IPS DF 19.7 (cell line): ENCODE measurements around the gene CLIP1.
"Not testable (repeated sequence)": the region's sequence is repeated elsewhere in the genome, so short reads cannot be mapped to it uniquely, and the experiment has no call there.

ENCODE experiments used
- DNase-seq: peaks from one replicate; pipeline ENCODE4 v3.0.0-alpha.2; 2013; ENCODE audit warnings: low read depth, low spot score

The CLIP1 gene

DNA sequence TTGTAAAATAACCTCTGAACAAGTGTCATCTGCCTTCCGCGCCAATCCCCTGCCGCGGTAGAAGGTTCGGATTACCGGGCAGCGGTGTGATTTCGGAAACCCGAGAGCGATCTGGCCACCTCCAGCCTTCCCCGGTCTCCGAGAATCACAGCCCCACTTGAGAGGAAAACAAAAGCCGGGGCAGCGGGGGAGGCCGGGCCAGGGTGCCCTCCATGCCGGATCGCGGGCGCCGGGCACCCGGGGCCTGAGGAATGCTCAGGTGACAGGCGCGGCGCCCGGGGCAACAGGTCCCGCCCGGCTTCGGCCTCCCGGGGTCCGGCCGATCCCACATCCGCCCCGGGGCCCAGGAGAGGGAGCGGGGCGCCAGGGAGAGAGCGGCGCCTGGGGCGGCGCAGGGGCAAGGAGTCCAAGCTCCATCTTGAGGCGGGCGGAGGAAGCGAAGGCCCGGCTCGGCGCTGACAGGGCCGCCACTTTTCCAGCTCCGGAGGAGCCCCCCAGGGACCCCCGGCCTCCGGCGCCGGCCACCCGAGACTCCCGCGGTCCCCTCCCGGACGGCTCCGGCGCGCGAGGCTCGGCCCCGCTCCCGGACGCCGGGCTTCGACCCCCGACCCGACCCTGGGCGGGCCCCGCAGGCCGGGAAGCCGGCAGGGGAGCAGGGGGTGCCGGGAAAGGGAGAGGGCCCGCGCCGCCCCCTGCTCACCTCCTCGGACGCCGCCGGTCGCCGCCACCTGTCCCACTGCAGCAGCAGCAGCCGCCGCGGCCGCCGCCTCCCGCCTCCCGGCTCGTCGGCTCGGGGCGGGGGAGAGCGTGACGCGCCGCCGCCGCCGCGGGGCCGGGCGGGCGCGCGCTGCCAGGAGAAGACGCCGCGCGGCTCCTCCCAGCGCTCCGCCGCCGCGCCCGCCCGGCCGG lies at the start of gene CLIP1:
TSS of gene CLIP1 (minus strand) at position 849 of the 909 bp plus-strand sequence. CDS start 42,217 bp downstream, outside the sequence.
- no peak for DNase-seq

DNA sequence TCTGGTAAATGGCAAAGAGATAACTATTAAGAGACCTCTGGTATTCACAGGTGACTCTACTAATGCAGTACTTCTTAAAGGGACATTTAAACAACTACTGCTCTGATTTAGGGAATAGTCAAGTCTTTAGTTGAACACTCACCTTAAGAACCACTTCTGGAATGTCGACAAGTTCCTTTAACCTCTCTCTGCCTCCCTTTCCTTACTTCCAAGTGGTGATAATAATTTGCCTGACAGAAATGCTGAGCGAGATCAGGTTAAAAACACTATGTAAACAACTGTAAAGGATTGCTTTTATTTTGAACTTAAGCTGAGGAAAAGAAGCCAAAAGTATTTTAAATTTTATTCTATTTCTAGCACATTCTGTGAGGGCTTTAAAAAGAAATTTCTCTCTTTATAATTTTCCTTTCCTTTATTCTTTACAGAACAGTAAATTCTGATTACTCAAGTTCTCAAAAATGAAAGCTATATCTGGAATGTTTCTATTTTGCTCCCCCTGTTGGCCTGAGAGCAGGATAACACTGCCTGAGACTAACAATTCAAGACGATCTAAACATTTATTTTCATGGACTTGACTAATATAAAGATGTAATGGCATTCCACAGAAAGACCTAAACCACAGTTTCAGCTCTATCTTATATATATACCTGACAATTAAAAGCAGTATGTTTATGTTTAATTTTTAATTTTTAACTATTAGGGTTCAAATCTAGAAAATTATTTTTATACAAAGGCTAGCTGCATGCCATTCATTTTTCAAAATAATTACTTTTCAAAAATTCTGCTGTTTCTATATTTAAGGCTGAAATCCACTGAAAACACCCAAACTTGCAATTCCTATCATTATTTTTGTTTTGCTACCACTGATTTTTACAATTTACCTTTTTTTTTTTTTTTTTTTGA lies 49.1 kb upstream of the CLIP1 start:
- no peak for DNase-seq

DNA sequence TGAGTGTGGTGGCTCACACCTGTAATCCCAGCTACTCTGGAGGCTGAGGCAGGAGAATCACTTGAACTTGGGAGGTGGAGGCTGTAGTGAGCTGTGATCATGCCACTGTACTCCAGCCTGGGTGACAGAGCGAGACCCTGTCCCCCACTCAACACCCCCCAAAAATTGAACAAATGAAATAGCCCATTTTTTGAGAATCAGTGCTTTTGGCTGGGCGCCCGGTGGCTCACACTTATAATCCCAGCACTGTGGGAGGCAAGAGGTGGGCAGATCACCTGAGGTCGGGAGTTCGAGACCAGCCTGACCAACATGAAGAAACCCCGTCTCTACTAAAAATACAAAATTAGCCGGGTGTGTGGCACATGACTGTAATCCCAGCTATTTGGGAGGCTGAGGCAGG lies 48.1 kb upstream of the CLIP1 start:
- not testable (repeated sequence) for DNase-seq

DNA sequence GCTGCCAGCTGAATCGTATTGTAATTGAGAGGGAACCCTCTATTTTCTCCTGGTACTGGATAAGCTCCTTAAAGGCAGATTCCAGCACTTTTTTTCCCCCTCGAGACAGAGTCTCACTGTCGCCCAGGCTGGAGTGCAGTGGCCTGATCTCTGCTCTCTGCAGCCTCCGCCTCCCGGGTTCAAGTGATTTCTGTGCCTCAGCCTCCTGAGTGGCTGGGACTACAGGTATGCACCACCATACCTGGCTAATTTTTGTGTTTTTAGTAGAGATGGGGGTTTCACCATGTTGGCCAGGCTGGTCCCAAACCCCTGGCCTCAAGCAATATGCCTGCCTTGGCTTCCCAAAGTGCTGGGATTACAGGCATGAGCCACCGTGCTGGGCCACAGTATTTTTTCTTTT lies 47.4 kb upstream of the CLIP1 start:
- not testable (repeated sequence) for DNase-seq

DNA sequence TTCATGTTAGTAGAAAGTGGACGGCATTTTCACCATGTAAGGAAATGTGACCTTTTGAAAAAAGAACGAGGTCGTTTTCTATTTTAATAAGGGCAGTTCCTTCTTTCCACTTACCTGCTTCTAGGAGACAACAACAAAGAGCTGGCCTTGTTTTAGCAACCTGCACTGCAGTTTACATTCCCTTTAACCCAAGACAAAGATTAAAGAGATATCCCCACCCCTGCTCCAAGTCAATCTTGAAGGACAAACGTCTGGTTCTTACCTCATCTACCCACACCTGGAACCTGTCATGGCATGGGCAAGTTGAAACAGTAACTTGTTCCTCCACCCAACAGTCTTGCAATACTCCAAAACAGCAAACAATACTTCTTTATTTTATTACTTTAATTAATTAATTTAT lies 45.5 kb upstream of the CLIP1 start:
- DNase-seq = no peak

DNA sequence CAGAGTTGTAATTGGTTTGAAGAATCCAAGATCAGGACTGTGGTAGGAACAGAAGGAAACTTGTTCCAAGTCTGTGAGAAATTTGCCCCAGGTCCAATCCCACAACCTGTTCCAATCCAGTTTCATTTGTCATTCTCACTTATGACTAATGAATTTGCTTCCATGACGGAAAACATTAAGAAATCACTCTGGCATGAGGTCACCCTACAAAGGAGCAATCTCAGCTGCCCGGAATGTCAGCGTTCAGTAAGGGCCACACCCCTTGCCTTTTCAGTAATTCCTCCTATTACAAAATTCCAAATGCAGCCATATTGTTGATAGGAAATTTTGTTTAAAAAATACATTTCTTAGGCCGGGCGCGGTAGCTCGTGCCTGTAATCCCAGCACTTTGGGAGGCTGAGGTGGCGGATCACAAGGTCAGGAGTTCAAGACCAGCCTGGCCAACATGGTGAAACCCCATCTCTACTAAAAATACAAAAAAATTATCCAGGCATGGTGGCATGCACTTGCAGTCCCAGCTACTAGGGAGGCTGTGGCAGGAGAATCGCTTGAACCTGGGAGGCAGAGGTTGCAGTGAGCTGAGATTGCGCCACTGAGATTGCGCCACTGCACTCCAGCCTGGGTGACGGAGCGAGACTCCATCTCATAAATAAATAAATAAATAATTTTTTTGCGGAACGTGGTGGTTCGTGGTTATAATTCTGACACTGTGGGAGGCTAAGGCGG lies 42.0 kb upstream of the CLIP1 start:
- DNase-seq = not testable (repeated sequence)

DNA sequence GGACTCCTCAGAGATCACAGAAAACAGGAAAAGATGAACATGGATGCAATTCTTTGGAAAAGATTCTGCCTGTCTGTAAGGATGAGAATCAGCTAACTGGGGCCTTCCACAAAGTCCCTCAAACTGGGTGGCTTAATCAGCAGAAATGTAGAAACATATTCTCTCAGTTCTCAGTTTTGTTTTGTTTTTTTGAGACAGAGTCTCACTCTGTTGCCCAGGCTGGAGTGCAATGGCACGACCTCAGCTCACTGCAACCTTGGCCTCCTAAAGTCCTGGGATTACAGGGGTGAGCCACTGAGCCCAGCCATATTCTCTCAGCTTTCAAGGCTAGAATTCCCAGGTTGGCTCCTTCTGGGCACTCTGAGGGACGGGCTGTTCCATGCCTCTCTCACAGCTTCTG lies 38.2 kb upstream of the CLIP1 start:
- DNase-seq = no peak

DNA sequence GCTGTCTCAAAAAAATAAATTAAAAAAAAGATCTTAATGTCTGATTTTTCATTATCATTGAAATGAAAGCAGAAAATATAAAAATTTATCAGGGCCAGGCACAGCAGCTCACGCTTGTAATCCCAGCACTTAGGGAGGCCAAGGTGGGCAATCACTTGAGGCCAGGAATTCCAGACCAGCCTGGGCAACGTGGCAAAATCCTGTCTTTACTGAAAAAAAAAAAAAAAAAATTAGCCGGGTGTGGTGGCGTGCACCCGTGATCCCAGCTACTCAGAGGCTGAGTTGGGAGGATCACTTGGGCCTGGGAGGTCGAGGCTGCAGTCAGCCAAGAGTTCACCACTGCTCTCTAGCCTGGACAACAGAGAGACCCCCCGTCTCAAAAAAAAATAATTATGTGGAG lies 37.6 kb upstream of the CLIP1 start:
- DNase-seq = no peak

DNA sequence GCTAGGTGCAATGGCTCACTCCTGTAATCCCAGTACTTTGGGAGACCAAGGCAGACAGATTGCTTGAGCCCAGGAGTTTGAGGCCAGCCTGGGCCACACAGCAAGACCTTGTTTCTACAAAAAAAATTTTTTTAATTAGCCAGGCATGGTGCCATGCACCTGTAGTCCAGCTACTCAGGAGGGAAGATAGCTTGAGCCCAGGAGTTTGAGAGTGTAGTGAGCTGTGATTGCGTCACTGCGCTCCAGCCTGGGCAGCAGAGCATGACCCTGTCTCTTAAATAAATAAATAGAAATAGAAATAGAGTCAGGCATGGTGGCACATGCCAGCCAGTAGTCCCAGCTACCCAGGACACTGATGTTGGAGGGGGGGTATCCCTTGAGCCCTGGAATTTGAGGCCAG lies 36.7 kb upstream of the CLIP1 start:
- no peak for DNase-seq

DNA sequence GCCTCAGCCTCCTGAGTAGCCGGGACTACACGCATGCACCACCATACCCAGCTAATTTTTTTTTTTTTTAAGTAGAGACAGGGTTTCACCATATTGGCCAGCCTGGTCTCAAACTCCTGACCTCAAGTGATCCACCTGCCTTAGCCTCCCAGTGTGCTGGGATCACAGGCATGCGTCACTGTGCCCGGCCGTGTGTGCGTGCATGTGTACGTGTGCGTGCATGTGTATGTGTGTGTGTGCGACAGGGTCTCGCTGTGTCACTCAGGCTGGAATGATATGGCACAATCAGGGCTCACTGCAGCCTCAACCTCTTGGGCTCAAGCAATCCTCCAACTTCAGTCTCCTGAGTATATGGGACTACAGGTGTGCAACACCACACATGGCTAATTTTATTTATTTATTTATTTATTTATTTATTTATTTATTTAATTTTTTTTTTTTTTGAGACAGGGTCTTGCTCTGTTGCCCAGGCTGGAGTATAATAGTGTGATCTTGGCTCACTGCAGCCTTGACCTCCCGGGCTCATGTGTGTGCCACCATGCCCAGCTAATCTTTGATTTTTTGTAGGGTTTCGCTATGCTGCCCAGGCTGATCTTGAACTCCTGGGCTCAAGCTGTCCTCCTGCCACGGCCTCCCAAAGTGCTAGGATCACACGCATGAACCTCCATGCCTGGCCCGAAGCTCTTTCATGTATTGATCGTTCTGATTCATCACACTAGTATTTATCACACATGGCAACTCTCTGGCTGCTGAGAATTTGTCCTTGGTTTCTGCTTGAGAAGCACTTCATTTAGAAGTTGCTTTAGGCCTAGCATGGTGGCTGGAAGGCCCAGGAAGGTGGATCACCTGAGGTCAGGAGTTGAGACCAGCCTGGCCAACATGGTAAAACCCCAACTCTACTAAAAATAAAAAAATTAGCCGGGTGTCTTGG lies 35.9 kb upstream of the CLIP1 start:
- DNase-seq = no peak

DNA sequence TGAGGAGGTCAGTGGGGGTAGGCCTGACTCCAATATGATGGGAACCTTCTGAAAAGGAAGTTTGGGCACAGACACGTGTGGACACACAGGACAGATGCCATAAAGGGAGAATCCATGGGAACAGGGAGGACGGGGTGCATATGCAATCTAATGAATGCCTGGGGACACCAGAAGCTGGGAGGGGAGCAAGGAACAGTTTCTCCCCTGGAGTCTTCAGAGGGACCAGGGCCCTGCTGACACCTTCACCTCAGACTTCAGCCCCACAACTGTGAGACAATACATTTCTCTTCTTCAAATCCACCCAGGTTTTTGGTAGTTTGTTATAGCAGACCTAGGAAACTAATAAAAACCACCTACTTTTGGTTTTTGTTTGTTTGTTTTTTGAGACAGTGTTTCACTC lies 35.2 kb upstream of the CLIP1 start:
- DNase-seq = no peak

DNA sequence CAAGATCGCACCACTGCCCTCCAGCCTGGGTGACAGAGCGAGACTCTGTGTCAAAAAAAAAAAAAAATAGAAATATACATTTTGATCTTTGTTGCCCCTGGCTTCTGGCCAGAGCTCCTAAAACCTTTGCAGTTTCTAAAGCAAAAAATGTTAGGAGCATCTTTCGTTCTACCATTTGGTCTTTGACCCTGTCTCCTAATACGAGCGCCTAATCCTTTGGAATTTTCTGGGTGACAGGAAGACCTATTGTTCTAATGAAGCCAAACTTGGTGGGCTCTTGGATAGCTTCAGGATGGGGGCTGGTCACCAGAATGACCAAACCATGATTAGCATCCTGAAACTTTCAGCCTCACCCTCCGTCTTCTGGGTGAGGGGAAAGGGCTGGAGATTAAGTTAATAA lies 32.3 kb upstream of the CLIP1 start:
- DNase-seq = no peak

DNA sequence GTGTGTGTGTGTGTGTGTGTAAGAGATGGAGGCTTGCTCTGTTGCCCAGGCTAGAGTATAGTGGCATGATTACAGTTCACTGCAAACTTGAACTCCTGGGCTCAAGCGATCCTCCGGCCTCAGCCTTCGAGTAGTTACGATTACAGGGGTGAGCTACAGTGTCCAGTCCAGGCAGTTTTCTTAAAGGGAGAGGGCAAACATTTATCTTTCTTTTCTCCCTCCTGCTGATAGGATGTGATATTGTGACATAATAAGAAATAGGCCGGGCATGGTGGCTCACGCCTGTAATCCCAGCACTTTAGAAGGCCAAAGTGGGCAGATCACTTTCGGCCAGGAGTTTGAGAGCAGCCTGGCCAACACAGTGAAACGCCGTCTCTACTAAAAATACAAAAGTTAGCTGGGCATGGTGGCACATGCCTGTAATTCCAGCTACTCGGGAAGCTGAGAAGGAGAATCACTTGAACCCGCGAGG lies 31.8 kb upstream of the CLIP1 start:
- no peak for DNase-seq

DNA sequence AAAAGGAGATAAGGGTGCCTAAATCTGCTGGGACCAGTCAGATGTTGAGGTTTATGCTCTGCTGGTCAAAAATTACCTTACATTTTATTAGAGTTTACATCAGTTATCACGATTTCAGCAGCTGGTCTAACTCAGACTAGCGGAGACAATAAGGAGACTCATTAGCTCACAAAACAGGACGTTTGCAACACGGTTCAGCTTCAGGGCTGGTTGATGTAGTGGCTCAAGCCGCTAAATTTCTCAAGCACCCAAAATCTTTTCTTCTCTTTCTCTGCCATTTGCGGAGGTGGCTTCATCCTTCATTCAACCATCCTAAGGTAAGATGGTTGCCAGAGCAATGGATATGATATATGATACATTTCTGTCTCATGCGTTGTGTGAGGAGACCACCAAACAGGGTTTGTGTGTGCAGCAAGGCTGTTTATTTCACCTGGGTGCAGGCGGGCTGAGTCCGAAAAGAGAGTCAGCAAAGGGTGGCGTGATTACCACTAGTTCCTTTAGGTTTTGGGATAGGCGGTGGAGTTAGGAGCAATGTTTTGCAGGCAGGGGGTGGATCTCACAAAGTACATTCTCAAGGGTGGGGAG lies 30.3 kb upstream of the CLIP1 start:
- DNase-seq = no peak

DNA sequence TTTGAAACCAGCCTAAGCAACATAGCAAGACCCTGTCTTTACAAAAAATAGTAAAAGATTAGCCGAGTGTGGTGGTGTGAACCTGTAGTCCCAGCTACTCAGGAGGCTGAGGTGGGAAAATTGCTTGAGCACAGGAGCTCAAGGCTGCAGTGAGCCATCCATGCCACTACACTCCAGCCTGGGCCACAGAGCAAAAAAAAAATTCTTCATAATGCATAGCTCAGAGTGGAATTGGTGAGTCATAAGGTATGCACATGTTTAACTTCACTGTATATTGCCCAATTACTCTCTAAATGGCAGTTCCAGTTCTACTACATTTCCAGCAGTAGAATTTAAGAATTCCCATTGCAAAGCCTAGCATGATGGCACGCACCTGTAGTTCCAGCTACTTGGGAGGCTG lies 26.8 kb upstream of the CLIP1 start:
- DNase-seq = no peak

DNA sequence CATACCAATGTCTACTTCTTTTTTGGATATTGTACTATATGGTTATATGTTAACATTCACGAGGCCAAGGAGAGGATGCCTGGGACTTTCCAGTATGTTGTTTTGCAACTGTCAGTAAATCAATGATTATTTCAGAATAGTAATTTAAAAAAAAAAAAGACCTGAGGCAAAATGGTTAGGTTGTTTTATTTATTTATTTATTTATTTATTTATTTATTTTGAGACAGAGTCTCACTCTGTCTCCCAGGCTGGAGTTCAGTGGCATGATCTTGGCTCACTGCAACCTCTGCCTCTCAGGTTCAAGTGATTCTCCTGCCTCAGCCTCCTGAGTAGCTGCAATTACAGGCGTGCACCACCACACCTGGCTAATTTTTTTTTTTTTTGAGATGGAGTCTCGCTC lies 25.4 kb upstream of the CLIP1 start:
- not testable (repeated sequence) for DNase-seq

DNA sequence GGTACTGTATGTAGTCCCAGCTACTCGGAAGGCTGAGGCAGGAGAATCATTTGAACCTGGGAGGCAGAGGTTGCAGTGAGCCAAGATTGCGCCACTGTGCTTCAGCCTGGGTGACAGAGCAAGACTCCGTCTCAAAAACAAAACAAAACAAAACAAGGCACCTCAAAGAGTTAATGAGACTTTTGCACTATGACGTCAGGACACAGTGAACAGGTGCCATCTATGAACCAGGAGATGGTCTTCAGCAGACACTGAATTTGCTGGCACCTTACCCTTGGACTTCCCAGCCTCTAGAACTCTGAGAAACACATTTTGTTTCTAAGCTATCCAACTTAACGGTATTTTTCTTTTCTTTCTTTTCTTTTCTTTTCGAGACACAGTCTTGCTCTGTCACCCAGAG lies 23.9 kb upstream of the CLIP1 start:
- not testable (repeated sequence) for DNase-seq

DNA sequence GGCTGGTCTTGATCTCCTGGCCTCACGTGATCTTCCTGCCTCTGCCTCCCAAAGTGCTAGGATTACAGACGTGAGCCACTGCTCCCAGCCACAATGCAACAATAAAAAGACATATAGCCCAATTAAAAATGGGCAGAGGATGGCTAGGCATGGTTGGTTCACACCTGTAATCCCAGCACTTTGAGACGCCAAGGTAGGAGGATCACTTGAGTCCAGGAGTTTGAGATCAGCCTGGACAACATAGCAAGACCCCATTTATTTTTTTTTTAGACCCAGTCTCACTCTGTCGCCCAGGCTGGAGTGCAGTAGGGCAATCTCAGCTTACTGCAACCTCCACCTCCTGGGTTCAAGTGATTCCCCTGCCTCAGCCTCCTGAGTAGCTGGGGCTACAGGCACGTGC lies 21.6 kb upstream of the CLIP1 start:
- not testable (repeated sequence) for DNase-seq

DNA sequence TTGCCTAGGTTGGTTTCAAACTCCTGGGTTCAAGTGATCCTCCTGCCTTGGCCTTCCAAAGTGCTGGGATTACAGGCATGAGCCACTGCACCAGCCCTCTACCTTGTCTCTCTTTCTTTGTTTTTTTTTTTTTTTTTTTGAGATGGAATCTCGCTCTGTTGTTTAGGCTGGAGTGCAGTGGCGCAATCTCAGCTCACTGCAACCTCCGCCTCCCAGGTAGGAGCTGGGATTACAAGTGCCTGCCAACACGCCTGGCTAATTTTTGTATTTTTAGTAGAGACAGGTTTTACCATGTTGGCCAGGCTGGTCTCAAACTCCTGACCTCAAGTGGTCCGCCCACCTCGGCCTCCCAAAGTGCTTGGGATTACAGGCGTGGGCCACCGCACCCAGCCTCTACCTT lies 16.4 kb upstream of the CLIP1 start:
- DNase-seq = not testable (repeated sequence)

DNA sequence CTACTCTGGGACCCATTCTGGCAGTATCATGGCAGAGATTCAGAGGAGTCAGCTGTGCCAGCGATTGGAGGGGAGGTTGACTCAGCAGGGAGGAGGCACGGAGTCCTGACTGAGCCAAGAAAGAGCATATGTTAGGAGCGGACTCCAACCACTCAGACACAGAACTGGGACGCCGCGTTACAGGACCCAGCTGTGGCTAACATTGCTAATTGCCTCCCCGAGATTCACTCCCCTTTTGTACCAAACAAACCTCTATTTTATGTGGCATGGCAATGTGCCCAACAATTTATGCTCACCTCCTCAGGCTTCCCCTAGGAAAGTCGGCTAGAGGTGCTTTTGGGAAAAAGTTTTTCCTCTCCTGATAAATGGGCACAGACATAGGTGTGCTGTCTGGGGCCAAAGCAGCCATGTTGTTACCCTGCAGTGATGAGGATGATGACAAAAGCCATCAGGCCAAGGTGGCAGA lies 15.2 kb upstream of the CLIP1 start:
- no peak for DNase-seq
